HEK293 (cell line): ENCODE measurements around the gene CCND1.

Experiments
- GLI4 ChIP-seq: fragments of 450-650 bp; formaldehyde crosslinking; IDR thresholded peaks from 2 replicates; pipeline ENCODE4 v1.5.1; 2016; ENCODE audit warnings: missing biosample characterization, missing genetic modification characterization
- RBAK ChIP-seq: fragments of 450-650 bp; formaldehyde crosslinking; IDR thresholded peaks from 2 replicates; pipeline ENCODE4 v1.5.1; 2016; ENCODE audit warnings: missing biosample characterization, missing genetic modification characterization
- REPIN1 ChIP-seq: fragments of 450-650 bp; formaldehyde crosslinking; IDR thresholded peaks from 2 replicates; pipeline ENCODE4 v1.5.1; 2017; ENCODE audit warnings: missing biosample characterization, missing genetic modification characterization, low read depth
- REST ChIP-seq: fragments of 450-650 bp; formaldehyde crosslinking; IDR thresholded peaks from 2 replicates; pipeline ENCODE4 v1.5.1; 2016; ENCODE audit warnings: missing biosample characterization, missing genetic modification characterization
- SCRT1 ChIP-seq: fragments of 450-650 bp; formaldehyde crosslinking; IDR thresholded peaks from 2 replicates; pipeline ENCODE4 v1.5.1; 2016; ENCODE audit warnings: missing biosample characterization, missing genetic modification characterization, borderline replicate concordance
- ZNF274 ChIP-seq, 2 experiments: fragments of 200-500 bp in 1 of 2; fragments of 450-650 bp in 1 of 2; sonication (Bioruptor generic) in 1 of 2; formaldehyde crosslinking in 1 of 2; IDR thresholded peaks; 2 replicates each; pipeline versions ENCODE4 v1.5.1 to v1.6.1; 2014 to 2016; ENCODE audit warnings: borderline replicate concordance in 1 of 2, inconsistent platforms in 1 of 2, low read length in 1 of 2, missing biosample characterization in 1 of 2, missing genetic modification characterization in 1 of 2
- ZNF530 ChIP-seq: fragments of 450-650 bp; formaldehyde crosslinking; IDR thresholded peaks from 2 replicates; pipeline ENCODE4 v1.5.1; 2016; ENCODE audit warnings: low read depth, missing biosample characterization, missing genetic modification characterization
- TF ChIP-seq, protein P1 (sequence below): fragments of 450-650 bp; formaldehyde crosslinking; IDR thresholded peaks from 2 replicates; pipeline ENCODE4 v1.5.1; 2016; ENCODE audit warnings: missing biosample characterization, missing genetic modification characterization

DNA sequence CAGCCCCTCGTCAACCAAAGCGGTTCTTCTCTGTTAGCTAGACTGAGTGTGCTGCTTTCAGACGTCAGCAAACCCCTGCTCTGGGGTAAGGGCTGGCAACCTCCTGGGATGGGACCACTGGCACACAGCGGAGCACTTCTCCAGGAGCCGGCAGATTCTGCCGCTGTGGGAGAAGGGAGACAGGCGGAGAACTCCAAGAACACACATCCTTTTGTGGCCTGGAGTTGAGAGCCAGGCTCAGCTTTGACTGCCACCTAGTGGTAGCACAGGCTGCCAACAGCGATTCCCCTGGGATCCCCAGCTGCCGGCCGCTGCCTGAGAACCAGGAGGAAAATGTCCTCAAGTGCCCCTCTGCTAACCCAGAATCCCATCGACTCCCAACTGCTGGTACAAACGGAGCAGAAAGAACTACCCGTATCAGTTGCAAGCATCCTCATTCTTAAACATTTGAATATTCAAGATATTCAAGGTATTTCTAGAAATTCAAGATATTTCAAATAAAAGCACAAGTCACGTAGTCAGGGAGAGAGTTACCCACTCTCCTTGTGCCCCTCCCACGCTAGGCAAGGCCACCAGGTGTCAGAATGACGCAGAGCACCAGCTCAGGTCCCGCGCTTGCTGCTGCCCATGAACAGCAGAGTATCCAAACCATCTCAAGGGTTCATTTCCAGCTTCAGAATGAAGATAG lies 29.3 kb downstream of the CCND1 start:
- no peak for TF ChIP-seq SCRT1 (tag by site-specific recombination)
- TF ChIP-seq GLI4 (tag by site-specific recombination), result no peak
- TF ChIP-seq, protein P1, sequence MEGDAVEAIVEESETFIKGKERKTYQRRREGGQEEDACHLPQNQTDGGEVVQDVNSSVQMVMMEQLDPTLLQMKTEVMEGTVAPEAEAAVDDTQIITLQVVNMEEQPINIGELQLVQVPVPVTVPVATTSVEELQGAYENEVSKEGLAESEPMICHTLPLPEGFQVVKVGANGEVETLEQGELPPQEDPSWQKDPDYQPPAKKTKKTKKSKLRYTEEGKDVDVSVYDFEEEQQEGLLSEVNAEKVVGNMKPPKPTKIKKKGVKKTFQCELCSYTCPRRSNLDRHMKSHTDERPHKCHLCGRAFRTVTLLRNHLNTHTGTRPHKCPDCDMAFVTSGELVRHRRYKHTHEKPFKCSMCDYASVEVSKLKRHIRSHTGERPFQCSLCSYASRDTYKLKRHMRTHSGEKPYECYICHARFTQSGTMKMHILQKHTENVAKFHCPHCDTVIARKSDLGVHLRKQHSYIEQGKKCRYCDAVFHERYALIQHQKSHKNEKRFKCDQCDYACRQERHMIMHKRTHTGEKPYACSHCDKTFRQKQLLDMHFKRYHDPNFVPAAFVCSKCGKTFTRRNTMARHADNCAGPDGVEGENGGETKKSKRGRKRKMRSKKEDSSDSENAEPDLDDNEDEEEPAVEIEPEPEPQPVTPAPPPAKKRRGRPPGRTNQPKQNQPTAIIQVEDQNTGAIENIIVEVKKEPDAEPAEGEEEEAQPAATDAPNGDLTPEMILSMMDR (tag by site-specific recombination), result peak; percentile 72; the same call in 1 of the 2 replicates
- TF ChIP-seq ZNF530 (tag by site-specific recombination), result no peak
- no peak for TF ChIP-seq ZNF274 (IDR thresholded peaks at IDR 0.05; ENCODE audit: low read length)
- no peak for TF ChIP-seq ZNF274 (tag by site-specific recombination; IDR thresholded peaks at IDR 0.05; ENCODE audit: borderline replicate concordance)
- no peak for TF ChIP-seq REST (tag by site-specific recombination)
- TF ChIP-seq REPIN1 (tag by site-specific recombination), result no peak
- TF ChIP-seq RBAK (tag by site-specific recombination), result no peak
